Natural killer cell (primary cell): ENCODE data around the gene PPL. TPM values are rescaled to one million over a fixed set of nuclear protein-coding genes. Genes with fewer than 3 reads are reported as not detected.

Experiments used
- ATAC-seq, 3 donors: fragments of 150-1000 bp in 2 of 3; fragments of 200-7000 bp in 1 of 3; cut with Tn5 transposase; 1 replicate in 1 of 3; 2 replicates in 2 of 3; pipeline ENCODE4 v1.10.0; 2021; ENCODE audit warnings: mild to moderate bottlenecking in 2 of 3, moderate library complexity in 2 of 3
- DNase-seq, 2 donors: peaks; one replicate each; pipeline versions ENCODE4 v3.0.0 to v3.0.0-alpha.2; 2013 to 2021; ENCODE audit warnings: mixed read lengths in 1 of 2
- H3K27ac ChIP-seq: one replicate; pipeline ENCODE4 v1.5.1; 2013; ENCODE audit warnings: mild to moderate bottlenecking, low read length
- H3K27me3 ChIP-seq: one replicate; pipeline ENCODE4 v1.6.1; 2013; ENCODE audit warnings: low read length; ENCODE audit not compliant: control insufficient read depth, insufficient read depth
- H3K36me3 ChIP-seq: one replicate; pipeline ENCODE4 v1.6.1; 2013; ENCODE audit warnings: low read length; ENCODE audit not compliant: control insufficient read depth, insufficient read depth
- H3K4me1 ChIP-seq: one replicate; pipeline ENCODE4 v1.6.1; 2013; ENCODE audit warnings: low read length; ENCODE audit not compliant: control insufficient read depth, insufficient read depth
- H3K4me3 ChIP-seq: one replicate; pipeline ENCODE4 v1.5.1; 2013; ENCODE audit warnings: low read length
- H3K9me3 ChIP-seq: one replicate; pipeline ENCODE4 v1.6.1; 2013; ENCODE audit warnings: low read length; ENCODE audit not compliant: control insufficient read depth, insufficient read depth
- H3K27ac Mint-ChIP-seq, 2 donors: one replicate each; pipeline ENCODE4 v1.8.0; 2022; ENCODE audit warnings: mild to moderate bottlenecking in 2 of 2, mixed read lengths in 2 of 2, moderate library complexity in 1 of 2
- H3K27me3 Mint-ChIP-seq, 2 donors: one replicate each; pipeline ENCODE4 v1.8.0; 2022; ENCODE audit warnings: low read depth in 2 of 2, mixed read lengths in 2 of 2
- H3K36me3 Mint-ChIP-seq: one replicate; pipeline ENCODE4 v1.8.0; 2022; ENCODE audit warnings: mixed read lengths
- H3K4me1 Mint-ChIP-seq, 2 donors: one replicate each; pipeline ENCODE4 v1.8.0; 2022; ENCODE audit warnings: mixed read lengths in 2 of 2
- H3K4me3 Mint-ChIP-seq: one replicate; pipeline ENCODE4 v1.8.0; 2022; ENCODE audit warnings: mild to moderate bottlenecking, moderate library complexity, mixed read lengths
- H3K9me3 Mint-ChIP-seq, 2 donors: one replicate each; pipeline ENCODE4 v1.8.0; 2022; ENCODE audit warnings: mixed read lengths in 2 of 2
- WGBS: methylation state at CpG from one replicate; pipeline ENCODE4 v1.1.7; 2013; ENCODE audit warnings: missing lambda C conversion rate; ENCODE audit not compliant: insufficient coverage; 5-methylcytosine and 5-hydroxymethylcytosine counted together
- intact Hi-C: fragments of 100-400 bp; cut with micrococcal nuclease; formaldehyde crosslinking; loops from one replicate; pipeline ENCODE4 v1.14.2; 2022
- total RNA-seq, 4 donors: library from RNA; stranded (reverse); fragments of 120-200 nt in 1 of 4; gene quantifications; one replicate each; pipeline versions ENCODE4 v1.2.3 to v1.2.4, GENCODE V29; 2013 to 2022
- TF ChIP-seq, protein P1 (sequence below): fragments of 200-600 bp; IDR thresholded peaks from one replicate; pipeline ENCODE4 v1.8.0; 2022; ENCODE audit warnings: antibody characterized with exemption

The PPL gene
- total RNA-seq, 3 donors from 2014 or later (not counting 1 experiment from before 2014, with no cell fraction given) = not detected

DNA sequence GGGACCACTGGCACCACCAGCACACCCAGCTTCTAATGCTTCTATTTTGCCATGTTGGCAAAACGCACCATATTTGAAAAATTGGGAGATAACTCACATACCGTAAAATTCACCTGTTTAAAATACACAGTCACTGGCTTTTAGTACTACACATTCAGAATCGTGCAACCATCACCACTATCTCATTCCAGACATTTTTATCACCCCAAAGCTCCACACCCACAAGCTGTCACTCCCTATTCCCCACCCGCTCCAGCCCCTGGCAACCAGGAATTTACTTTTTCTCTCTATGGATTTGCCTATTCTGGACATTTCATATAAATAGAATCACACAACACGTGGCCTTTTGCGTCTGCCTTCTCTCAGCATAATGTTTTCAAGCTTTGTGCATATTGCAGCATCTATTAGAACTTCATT, 25.0 kb downstream of the PPL start:
- Mint-ChIP-seq H3K27me3 (no peaks in the 10 kb centered on the region), H3K27ac (no peak overlapping the region), H3K36me3 (no peaks in the 10 kb centered on the region), H3K4me3 (no peak overlapping the region), H3K9me3 (no peaks in the 10 kb centered on the region), H3K4me1 (no peaks in the 10 kb centered on the region)
- H3K27me3 ChIP-seq = no peaks in the 10 kb centered on the region
- H3K9me3 ChIP-seq = no peaks in the 10 kb centered on the region
- H3K4me3 ChIP-seq = no peak overlapping the region
- H3K27ac ChIP-seq = no peak overlapping the region
- 75% methylated on average over 6 of the region's 6 CpGs for WGBS
- ATAC-seq (no peak), DNase-seq (no peak)
- H3K36me3 ChIP-seq = no peaks in the 10 kb centered on the region
- TF ChIP-seq, protein P1, sequence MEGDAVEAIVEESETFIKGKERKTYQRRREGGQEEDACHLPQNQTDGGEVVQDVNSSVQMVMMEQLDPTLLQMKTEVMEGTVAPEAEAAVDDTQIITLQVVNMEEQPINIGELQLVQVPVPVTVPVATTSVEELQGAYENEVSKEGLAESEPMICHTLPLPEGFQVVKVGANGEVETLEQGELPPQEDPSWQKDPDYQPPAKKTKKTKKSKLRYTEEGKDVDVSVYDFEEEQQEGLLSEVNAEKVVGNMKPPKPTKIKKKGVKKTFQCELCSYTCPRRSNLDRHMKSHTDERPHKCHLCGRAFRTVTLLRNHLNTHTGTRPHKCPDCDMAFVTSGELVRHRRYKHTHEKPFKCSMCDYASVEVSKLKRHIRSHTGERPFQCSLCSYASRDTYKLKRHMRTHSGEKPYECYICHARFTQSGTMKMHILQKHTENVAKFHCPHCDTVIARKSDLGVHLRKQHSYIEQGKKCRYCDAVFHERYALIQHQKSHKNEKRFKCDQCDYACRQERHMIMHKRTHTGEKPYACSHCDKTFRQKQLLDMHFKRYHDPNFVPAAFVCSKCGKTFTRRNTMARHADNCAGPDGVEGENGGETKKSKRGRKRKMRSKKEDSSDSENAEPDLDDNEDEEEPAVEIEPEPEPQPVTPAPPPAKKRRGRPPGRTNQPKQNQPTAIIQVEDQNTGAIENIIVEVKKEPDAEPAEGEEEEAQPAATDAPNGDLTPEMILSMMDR = no peak
- no peaks in the 10 kb centered on the region for H3K4me1 ChIP-seq
- intact Hi-C loops = no loop called here

DNA sequence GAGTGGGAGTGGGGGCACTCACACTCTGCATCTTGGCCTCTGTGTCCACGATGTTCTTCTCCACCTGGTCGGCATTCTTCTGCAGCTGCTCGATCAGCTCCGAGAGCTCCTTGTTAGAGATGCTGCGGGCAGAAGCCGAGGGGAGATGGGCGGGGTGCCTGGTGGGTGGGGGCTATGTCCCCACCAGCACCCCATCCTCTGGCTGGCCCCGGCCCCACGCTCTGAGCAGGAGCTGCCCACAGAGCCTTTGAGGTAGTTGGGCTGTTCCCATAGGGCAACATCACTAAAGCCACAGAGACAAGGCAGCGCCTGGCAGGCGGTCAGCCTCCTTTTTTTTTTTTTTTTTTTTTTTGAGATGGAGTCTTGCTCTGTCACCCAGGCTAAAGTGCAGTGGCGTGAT, 26.1 kb downstream of the PPL start:
- H3K27me3 Mint-ChIP-seq = no peaks in the 10 kb centered on the region
- WGBS = 86% methylated on average over 10 of the region's 12 CpGs
- no peak overlapping the region for H3K4me3 Mint-ChIP-seq
- no peak overlapping the region for H3K27ac Mint-ChIP-seq
- H3K27ac ChIP-seq = no peak overlapping the region
- no peaks in the 10 kb centered on the region for H3K4me1 Mint-ChIP-seq
- no peaks in the 10 kb centered on the region for H3K27me3 ChIP-seq
- no peaks in the 10 kb centered on the region for H3K9me3 ChIP-seq
- H3K9me3 Mint-ChIP-seq = no peaks in the 10 kb centered on the region
- ATAC-seq (no peak), DNase-seq (no peak)
- H3K36me3 ChIP-seq = no peaks in the 10 kb centered on the region
- H3K4me3 ChIP-seq = no peak overlapping the region
- no peaks in the 10 kb centered on the region for H3K36me3 Mint-ChIP-seq
- intact Hi-C loops = no loop called here
- TF ChIP-seq, protein P1 = no peak
- H3K4me1 ChIP-seq = no peaks in the 10 kb centered on the region

DNA sequence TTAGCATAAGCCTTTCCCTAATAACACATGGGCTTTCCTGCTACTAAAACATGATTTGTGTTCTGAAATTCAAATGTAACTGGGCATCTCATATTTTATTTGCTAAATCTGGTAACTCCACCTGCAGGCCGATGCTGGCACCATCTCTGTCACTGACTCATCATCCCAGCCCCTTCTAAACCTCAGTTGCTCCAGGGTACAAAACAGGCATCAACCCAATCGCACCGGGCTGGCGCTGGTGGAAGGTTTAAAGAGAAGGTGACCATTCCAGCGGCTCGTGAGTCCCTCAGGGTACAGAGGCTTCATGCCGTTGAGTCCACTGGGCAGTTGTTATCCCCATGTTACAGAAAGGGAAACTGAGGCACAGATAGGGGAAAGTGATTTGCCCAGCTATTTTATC, 27.1 kb downstream of the PPL start:
- Histone ChIP-seq H3K36me3 (no peaks in the 10 kb centered on the region), H3K27ac (no peak overlapping the region), H3K4me1 (no peaks in the 10 kb centered on the region), H3K9me3 (no peaks in the 10 kb centered on the region), H3K27me3 (no peaks in the 10 kb centered on the region), H3K4me3 (no peak overlapping the region)
- H3K9me3 Mint-ChIP-seq = no peaks in the 10 kb centered on the region
- WGBS = 94% methylated on average over 7 of the region's 7 CpGs
- H3K27ac Mint-ChIP-seq = no peak overlapping the region
- no peaks in the 10 kb centered on the region for H3K4me1 Mint-ChIP-seq
- DNase-seq (no peak), ATAC-seq (no peak)
- no peaks in the 10 kb centered on the region for H3K36me3 Mint-ChIP-seq
- no peak overlapping the region for H3K4me3 Mint-ChIP-seq
- H3K27me3 Mint-ChIP-seq = peaks cover 7 to 8% of the 10 kb centered on the region in 2 donors
- TF ChIP-seq, protein P1 = no peak
- intact Hi-C loops = no loop called here

DNA sequence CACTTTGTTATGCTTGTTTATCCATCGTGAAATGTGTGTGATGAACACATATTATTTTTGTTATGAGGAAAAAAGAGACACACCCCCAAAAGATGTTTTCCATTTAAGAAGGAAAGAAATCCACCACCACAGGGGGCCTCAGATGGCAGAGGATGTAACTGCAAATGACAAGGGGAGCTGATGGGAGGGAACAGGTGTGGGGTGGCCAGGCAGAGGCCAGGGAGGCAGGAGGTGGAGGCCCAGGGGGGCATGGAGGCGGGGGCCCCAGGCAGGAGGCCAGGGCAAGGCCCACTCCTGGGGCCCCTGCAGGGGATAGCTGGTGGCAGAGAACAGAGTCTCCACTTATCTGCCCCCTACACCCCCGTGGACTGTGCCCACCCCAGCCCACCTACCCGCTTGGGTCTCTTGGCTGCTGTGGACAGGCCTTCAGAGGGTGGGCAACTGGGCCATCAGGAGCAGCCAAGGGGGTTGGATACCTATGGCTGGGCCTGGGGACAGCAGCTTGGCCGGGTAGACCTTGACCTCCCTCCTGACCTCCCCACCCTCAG, 28.0 kb downstream of the PPL start:
- Mint-ChIP-seq H3K4me3 (no peak overlapping the region), H3K9me3 (no peaks in the 10 kb centered on the region), H3K27me3 (peaks cover 15 to 16% of the 10 kb centered on the region in 2 donors), H3K27ac (no peak overlapping the region), H3K36me3 (no peaks in the 10 kb centered on the region), H3K4me1 (no peaks in the 10 kb centered on the region)
- Histone ChIP-seq H3K36me3 (no peaks in the 10 kb centered on the region), H3K4me1 (no peaks in the 10 kb centered on the region), H3K4me3 (no peak overlapping the region), H3K27me3 (no peaks in the 10 kb centered on the region), H3K27ac (no peak overlapping the region), H3K9me3 (no peaks in the 10 kb centered on the region)
- TF ChIP-seq, protein P1 = no peak
- intact Hi-C loops = no loop called here
- WGBS = 83% methylated on average over 4 of the region's 5 CpGs
- ATAC-seq (no peak), DNase-seq (no peak)
